HG03460 (cell line): Measurements from ENCODE around the gene USF1.

ENCODE experiments used
- ATAC-seq: cut with Tn5 transposase; IDR thresholded peaks from one replicate; pipeline ENCODE4 v1.9.1; 2021; ENCODE audit not compliant: unreplicated experiment

USF1 gene

GRCh38 chr1:161045736-161046604, at the start of gene USF1:
TSS of gene USF1 (minus strand) at chr1:161045977. CDS start at chr1:161043275, 2,702 bp downstream.
- ATAC-seq, result peak; percentile 50

- no peak for ATAC-seq
Observed at GRCh38 chr1:161095230-161095629, 49.5 kb upstream of the USF1 start.

- no peak for ATAC-seq
Observed at GRCh38 chr1:161094481-161094880, 48.7 kb upstream of the USF1 start.

GRCh38 chr1:161092621-161093028, 46.8 kb upstream of the USF1 start:
- ATAC-seq, result no peak

- ATAC-seq, result no peak
Observed at GRCh38 chr1:161091796-161092507, 46.2 kb upstream of the USF1 start.

- no peak for ATAC-seq
Observed at GRCh38 chr1:161091093-161091492, 45.3 kb upstream of the USF1 start.

GRCh38 chr1:161090617-161091016, 44.8 kb upstream of the USF1 start:
- no peak for ATAC-seq

GRCh38 chr1:161089938-161090337, 44.2 kb upstream of the USF1 start:
- no peak for ATAC-seq

GRCh38 chr1:161089251-161089924, 43.6 kb upstream of the USF1 start, which contains the start of gene NECTIN4:
TSS of gene NECTIN4 (minus strand) at chr1:161089558. CDS start at chr1:161089296, 262 bp downstream.
- ATAC-seq, result no peak

- no peak for ATAC-seq
Observed at GRCh38 chr1:161088587-161089110, 42.9 kb upstream of the USF1 start.

- ATAC-seq, result no peak
Observed at GRCh38 chr1:161086457-161086856, 40.7 kb upstream of the USF1 start.

GRCh38 chr1:161085165-161085564, 39.4 kb upstream of the USF1 start:
- no peak for ATAC-seq

- ATAC-seq, result no peak
Observed at GRCh38 chr1:161084597-161084988, 38.8 kb upstream of the USF1 start.

- no peak for ATAC-seq
Observed at GRCh38 chr1:161083748-161084596, 38.2 kb upstream of the USF1 start.

- ATAC-seq, result no peak
Observed at GRCh38 chr1:161082996-161083747, 37.4 kb upstream of the USF1 start.

GRCh38 chr1:161082483-161082882, 36.7 kb upstream of the USF1 start:
- no peak for ATAC-seq

GRCh38 chr1:161081519-161081918, 35.7 kb upstream of the USF1 start:
- no peak for ATAC-seq

- no peak for ATAC-seq
Observed at GRCh38 chr1:161080441-161081405, 34.9 kb upstream of the USF1 start.
